ENCODE results near the gene MORN1.
"Not testable (repeated sequence)": the region's sequence is repeated elsewhere in the genome, so short reads cannot be mapped to it uniquely, and the experiment has no call there.

- TF ChIP-seq, protein P1, sequence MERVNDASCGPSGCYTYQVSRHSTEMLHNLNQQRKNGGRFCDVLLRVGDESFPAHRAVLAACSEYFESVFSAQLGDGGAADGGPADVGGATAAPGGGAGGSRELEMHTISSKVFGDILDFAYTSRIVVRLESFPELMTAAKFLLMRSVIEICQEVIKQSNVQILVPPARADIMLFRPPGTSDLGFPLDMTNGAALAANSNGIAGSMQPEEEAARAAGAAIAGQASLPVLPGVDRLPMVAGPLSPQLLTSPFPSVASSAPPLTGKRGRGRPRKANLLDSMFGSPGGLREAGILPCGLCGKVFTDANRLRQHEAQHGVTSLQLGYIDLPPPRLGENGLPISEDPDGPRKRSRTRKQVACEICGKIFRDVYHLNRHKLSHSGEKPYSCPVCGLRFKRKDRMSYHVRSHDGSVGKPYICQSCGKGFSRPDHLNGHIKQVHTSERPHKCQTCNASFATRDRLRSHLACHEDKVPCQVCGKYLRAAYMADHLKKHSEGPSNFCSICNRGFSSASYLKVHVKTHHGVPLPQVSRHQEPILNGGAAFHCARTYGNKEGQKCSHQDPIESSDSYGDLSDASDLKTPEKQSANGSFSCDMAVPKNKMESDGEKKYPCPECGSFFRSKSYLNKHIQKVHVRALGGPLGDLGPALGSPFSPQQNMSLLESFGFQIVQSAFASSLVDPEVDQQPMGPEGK (CRISPR knock-in tag; IDR thresholded peaks at IDR 0.05; ENCODE audit: borderline replicate concordance) = not testable (repeated sequence)
- TF ChIP-seq TOX (CRISPR knock-in tag; IDR thresholded peaks at IDR 0.05; ENCODE audit: borderline replicate concordance); SNAI2 (CRISPR knock-in tag; IDR thresholded peaks at IDR 0.05); ZFP3 (CRISPR knock-in tag; IDR thresholded peaks at IDR 0.05); PPARA (CRISPR knock-in tag; IDR thresholded peaks at IDR 0.05; ENCODE audit: borderline replicate concordance); ZNF565 (CRISPR knock-in tag; conservative IDR thresholded peaks at IDR 0.05; ENCODE audit: low read depth): not testable (repeated sequence)
- TF ChIP-seq, protein P2, sequence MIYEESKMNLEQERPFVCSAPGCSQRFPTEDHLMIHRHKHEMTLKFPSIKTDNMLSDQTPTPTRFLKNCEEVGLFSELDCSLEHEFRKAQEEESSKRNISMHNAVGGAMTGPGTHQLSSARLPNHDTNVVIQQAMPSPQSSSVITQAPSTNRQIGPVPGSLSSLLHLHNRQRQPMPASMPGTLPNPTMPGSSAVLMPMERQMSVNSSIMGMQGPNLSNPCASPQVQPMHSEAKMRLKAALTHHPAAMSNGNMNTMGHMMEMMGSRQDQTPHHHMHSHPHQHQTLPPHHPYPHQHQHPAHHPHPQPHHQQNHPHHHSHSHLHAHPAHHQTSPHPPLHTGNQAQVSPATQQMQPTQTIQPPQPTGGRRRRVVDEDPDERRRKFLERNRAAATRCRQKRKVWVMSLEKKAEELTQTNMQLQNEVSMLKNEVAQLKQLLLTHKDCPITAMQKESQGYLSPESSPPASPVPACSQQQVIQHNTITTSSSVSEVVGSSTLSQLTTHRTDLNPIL (CRISPR knock-in tag; IDR thresholded peaks at IDR 0.05; ENCODE audit: low read depth) = not testable (repeated sequence)
Measured at GRCh38 chr1:2327162-2327561, 64.2 kb downstream of the MORN1 start.
